IPS DF 6.9 (cell line): ENCODE results near the gene IER2.
"Not testable (repeated sequence)": the region's sequence is repeated elsewhere in the genome, so short reads cannot be mapped to it uniquely, and the experiment has no call there.

ENCODE experiments used
- DNase-seq: peaks from one replicate; pipeline ENCODE4 v3.0.0-alpha.2; 2013; ENCODE audit warnings: low read depth, low spot score
- H3K27ac ChIP-seq: one replicate; pipeline ENCODE4 v1.5.1; 2013; ENCODE audit warnings: low read length, control low read depth
- H3K27me3 ChIP-seq: 2 replicates; pipeline ENCODE4 v1.6.1; 2013; ENCODE audit warnings: mild to moderate bottlenecking, low read length; ENCODE audit not compliant: control insufficient read depth, insufficient read depth
- H3K36me3 ChIP-seq: 2 replicates; pipeline ENCODE4 v1.6.1; 2013; ENCODE audit warnings: low read length; ENCODE audit not compliant: control insufficient read depth, insufficient read depth
- H3K4me1 ChIP-seq: 2 replicates; pipeline ENCODE4 v1.6.1; 2013; ENCODE audit warnings: low read length; ENCODE audit not compliant: control insufficient read depth, insufficient read depth
- H3K4me3 ChIP-seq: 2 replicates; pipeline ENCODE4 v1.5.1; 2013; ENCODE audit warnings: mild to moderate bottlenecking, low read length
- H3K9me3 ChIP-seq: 2 replicates; pipeline ENCODE4 v1.6.1; 2013; ENCODE audit warnings: low read length, inconsistent platforms; ENCODE audit not compliant: control insufficient read depth, insufficient read depth
- WGBS: extraction: QIAGEN DNeasy Blood & Tissue Kit; methylation state at CpG from one replicate; pipeline ENCODE4 v1.1.7; 2013; ENCODE audit warnings: mixed read lengths, missing lambda C conversion rate; ENCODE audit not compliant: insufficient read length, insufficient coverage; 5-methylcytosine and 5-hydroxymethylcytosine counted together

Gene IER2

DNA sequence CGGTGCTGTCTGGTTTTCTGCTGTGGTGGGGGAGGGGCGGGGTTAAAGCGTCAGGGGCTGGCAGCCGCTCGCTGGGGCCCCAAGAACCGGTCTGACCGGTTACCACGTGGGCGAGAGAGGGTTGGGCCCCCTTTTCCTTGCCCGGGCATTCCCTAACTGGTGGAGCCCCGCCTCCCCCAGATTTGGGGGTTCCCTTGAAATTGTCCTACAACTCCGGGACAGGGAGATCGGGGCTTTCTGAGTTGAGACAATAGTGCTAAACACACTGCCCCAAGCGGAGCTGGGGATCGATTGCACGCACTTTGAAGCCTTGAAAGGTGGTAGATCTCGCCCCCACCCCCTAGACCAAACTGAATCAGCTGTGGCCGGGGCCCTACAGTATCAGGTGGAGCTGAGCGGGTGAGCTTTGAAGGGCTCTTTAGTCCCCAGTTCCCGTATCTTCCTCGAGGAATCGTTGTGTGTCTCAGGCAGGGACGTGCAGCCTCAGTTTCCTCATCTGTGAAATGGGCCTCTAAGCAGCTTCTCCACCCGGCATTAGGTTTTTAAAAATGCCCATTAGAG lies 4.8 kb downstream of the IER2 start:
- Histone ChIP-seq H3K36me3 (peaks cover 3% of the 10 kb centered on the region), H3K27me3 (no peaks in the 10 kb centered on the region), H3K9me3 (no peaks in the 10 kb centered on the region), H3K4me3 (peak overlapping the region; percentile 75; the same call in 1 of the 2 replicates), H3K27ac (no peak overlapping the region), H3K4me1 (peaks cover 2% of the 10 kb centered on the region)
- DNase-seq = no peak
- WGBS = no CpG with 5 or more reads among the region's 24 CpGs

DNA sequence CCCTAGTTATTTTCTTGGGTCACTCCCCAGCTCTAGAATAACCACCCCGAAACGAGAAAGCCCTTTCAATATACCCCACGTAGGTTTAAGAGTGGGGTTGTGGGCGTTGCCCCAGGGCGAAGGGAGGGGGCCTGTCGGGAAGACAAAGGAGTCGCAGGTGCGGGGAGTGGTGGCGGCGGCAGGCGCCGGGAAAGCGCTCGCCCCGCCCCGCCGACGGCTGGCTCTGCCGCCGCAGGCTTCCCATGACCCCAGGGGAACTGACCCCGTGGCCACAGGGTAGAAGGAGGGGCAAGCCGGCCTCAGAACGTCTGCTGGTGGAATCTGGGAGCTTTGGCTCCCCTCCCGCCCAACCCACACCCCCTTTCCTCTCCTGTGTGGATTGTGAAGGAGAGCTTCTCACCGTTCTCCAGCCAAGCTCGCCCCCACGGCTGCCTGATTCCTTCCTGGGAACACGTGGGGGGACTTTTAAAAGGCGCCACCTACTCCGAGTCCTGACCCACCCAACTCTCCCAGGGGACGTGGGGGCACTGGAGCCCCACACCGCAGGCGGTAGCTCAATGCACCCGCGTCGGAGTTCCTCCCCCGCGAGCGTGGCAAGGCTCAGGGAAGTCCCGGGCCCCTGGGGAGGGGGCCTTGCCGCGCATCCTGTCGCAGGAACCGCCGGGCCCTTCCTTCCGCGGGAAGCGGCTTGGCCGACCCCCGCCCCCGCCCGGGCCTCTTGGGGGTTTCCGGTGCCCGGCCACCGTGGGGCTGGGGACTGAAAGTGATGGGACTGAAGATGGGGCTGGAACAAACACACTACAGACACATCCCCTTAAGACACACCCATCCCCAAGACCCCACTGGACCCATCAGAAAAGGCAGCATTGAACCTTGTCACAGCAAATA lies 5.5 kb downstream of the IER2 start:
- Histone ChIP-seq H3K27me3 (no peaks in the 10 kb centered on the region), H3K4me1 (peaks cover 2% of the 10 kb centered on the region), H3K36me3 (peaks cover 3% of the 10 kb centered on the region), H3K27ac (no peak overlapping the region), H3K4me3 (peak overlapping the region; percentile 75; the same call in 1 of the 2 replicates), H3K9me3 (no peaks in the 10 kb centered on the region)
- DNase-seq = no peak
- no CpG with 5 or more reads among the region's 55 CpGs for WGBS

DNA sequence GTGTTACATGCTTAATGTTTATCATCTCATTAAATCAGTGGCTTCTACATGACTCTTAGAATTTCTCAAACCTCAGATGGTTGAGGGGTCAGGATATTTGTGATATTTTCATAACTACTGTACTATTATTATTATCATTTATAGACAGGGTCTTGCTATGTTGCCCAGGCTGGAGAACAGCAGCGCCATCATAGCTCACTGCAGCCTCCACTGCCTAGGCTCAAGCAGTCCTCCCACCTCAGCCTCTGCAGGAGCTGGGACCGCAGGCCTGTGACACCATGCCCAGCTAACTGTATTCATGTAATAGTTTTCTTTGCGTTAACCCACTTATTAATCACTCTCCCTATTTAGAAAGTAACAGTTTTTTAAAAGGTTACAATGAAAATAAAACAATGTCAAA lies 9.5 kb downstream of the IER2 start:
- Histone ChIP-seq H3K9me3 (no peaks in the 10 kb centered on the region), H3K36me3 (no peaks in the 10 kb centered on the region), H3K4me3 (no peak overlapping the region), H3K27ac (no peak overlapping the region), H3K27me3 (no peaks in the 10 kb centered on the region), H3K4me1 (peaks cover 5% of the 10 kb centered on the region)
- WGBS = no CpG with 5 or more reads among the region's 3 CpGs
- no peak for DNase-seq

DNA sequence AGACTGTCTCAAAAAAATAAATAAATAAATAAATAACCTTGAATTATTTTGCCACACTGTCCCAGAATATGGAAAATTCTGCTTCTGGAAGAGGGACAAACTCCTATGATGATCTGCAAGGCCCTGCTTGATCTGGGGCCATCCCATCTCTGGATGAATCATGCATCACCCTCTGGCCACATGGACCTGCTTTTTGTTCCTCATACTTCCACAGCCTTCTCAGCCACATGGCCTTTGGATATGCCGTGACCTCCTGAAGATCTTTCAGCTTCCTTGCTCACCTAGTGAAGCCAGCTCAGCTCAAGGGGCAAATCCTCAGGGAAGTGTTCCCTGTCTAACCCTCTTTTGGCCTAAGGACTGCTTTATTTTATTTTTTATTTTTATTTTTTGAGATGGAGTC lies 10.3 kb downstream of the IER2 start:
- Histone ChIP-seq H3K9me3 (no peaks in the 10 kb centered on the region), H3K27ac (no peak overlapping the region), H3K4me3 (no peak overlapping the region), H3K4me1 (peaks cover 8% of the 10 kb centered on the region), H3K27me3 (no peaks in the 10 kb centered on the region), H3K36me3 (no peaks in the 10 kb centered on the region)
- WGBS = no CpG with 5 or more reads among the region's 1 CpG
- no peak for DNase-seq

DNA sequence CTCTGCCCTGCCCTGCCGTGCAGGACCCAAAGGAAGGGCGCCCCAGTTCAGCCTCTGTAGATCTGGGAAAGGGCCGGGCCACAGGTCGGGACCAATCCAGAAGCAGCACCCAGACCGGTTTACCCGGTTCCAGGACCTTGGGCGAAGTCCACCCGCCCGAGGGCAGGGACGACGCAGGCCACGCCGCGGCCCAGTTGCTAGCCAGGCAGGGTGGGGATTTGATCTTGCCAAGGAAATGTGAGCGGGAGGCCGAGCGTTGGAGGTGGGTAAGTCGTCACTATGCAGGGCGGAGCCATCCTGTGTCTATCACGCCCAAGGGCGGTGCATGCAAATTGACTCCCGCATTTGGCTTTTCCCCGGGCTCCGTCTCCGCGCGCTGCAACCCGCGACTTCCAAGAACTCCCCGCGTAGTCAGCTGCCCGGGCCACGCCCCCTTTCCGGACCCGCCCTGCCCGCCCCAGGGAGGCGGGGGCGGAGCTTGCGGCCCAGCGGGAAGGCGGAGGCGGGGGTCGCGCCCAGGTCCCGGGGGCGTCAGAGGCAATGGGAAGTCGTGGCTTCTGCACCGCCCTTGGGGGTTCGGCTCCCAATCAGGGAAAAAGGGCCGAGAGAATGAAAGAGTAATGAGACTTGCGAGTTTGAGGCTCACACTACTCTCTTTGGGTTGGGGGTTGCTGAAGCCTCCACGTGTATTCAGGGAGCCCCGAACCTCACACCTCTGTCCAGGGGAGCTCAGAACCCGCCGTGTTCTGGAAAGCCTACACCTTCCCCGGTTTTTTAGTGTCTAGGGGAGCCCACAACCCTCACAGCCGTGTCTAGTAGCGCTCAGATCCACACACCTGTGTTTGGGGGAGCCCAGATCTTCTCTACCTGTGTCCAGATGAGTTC lies 12.8 kb downstream of the IER2 start:
- peak; percentile 99 for DNase-seq
- Histone ChIP-seq H3K36me3 (no peaks in the 10 kb centered on the region), H3K4me3 (peak overlapping the region; percentile 20; the same call in 1 of the 2 replicates), H3K27me3 (no peaks in the 10 kb centered on the region), H3K4me1 (peaks cover 6% of the 10 kb centered on the region), H3K9me3 (no peaks in the 10 kb centered on the region), H3K27ac (peak overlapping the region; percentile 86)
- WGBS = no CpG with 5 or more reads among the region's 58 CpGs

DNA sequence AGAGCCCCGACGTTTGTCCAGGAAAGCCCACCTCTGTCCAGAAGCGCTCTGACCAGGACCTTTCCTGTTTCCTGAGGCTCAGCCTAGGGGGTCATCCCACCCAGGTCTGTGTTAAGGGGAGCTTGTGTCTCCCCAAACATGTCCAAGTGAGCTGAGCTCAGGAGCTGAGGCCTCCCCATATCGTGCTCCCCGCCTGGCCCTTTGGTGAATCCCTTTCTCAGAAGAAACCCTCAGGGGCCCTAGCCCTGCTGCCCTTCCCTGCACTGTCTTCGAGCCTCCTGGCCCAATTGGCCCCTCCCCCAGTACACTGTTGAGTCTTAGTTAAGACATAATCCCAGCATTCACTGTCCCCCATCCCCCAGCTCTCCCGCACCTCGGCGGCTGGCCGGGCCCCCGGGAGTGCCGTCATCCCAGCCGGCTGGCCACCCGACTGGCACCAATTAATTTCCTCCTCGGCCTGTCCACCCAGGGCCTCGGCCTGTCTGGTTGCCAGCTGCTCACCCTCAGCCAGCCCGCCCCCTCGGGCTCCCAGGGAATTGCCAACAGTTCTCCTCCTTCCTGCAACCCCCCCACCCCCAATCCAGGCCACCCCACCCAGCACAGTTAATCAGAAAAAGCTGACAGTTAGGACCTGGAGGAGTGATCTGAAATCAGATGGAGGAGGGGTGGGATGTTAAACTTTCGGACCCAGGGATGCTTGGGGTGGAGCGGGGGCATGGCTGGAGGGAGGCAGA lies 13.6 kb downstream of the IER2 start:
- no peak for DNase-seq
- WGBS = no CpG with 5 or more reads among the region's 20 CpGs
- peaks cover 6% of the 10 kb centered on the region for H3K4me1 ChIP-seq
- no peaks in the 10 kb centered on the region for H3K27me3 ChIP-seq
- H3K9me3 ChIP-seq = no peaks in the 10 kb centered on the region
- peak overlapping the region; percentile 19; the same call in 1 of the 2 replicates for H3K4me3 ChIP-seq
- no peaks in the 10 kb centered on the region for H3K36me3 ChIP-seq
- H3K27ac ChIP-seq = peak overlapping the region; percentile 86

DNA sequence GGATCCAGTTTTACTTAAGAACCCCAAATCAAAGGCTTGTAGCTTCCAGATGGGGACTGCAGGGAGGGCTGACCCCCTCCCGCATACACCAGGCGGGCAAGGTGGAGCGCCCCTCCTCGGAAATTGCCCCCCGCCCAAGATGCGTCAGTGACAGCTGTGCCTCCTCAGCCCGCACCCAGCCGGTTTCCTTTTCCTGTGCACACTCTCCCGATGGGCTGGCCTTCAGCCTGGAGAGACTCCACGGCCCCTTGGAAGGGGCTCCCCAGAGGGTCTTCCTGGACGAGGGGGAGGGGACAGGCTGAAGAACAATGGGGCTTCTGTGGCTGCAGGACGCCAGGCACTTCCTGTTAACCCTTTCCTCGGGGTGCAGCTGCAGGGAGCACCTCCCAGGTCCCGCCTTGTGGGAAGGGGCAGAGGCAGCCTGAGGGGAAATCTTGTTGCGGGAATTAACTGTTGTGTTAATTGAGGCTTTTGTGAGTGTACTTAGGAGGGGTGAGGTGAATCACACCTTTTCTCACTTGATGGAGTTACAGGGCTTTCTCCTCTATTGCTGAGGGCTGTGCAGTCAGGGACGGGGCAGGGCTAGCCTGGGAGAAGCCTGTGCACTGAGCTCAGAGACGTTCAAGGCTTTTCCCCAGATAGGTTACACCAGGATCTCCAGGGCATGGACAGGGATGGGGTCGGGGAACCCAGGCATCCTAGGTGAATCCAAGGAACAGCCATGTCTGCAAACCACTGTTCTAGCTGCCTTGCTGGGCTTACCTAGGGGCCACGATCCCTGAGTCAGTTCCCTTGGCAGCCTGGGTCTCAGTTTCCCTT lies 14.3 kb downstream of the IER2 start:
- Histone ChIP-seq H3K4me1 (peaks cover 7% of the 10 kb centered on the region), H3K4me3 (peak overlapping the region; percentile 18; the same call in 1 of the 2 replicates), H3K36me3 (no peaks in the 10 kb centered on the region), H3K9me3 (no peaks in the 10 kb centered on the region), H3K27ac (peak overlapping the region; percentile 98), H3K27me3 (no peaks in the 10 kb centered on the region)
- WGBS = no CpG with 5 or more reads among the region's 19 CpGs
- DNase-seq = no peak

DNA sequence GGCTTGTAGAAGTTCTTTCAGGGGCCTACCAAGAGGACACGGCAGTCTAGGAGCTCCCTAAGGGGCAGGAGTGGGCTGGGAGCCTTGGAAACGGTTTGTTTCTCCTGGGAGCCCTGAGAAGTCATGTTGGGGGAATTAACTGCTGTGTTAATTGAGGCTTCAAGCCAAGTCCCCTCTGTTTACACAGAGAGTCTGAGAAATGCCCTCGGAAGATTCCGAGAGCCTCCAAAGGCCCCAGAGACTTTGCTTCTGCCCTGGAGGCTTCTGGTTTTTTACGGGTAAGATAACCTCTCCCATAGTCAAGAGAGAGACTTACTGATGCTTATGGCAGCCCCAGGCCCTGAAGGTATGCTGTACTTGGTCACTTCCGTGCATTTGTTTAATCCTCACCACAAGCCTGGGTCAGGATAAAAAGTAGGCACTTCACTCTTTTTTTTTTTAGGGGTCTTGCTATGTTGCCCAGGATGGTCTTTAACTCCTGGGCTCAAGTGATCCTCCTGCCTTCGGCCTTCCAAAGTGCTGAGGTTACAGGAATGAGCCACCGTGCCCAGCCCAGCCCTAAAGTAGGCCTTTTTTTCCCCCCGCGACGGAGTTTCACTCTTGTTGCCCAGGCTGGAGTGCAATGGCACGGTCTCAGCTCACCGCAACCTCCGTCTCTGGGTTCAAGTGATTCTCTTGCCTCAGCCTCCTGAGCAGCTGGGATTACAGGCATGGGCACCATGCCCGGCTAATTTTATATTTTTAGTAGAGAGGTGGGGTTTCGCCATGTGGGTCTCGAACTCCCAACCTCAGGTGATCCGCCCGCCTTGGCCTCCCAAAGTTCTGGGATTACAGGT lies 15.2 kb downstream of the IER2 start:
- Histone ChIP-seq H3K27me3 (no peaks in the 10 kb centered on the region), H3K27ac (peak overlapping the region; percentile 98), H3K4me1 (peaks cover 7% of the 10 kb centered on the region), H3K36me3 (no peaks in the 10 kb centered on the region), H3K9me3 (no peaks in the 10 kb centered on the region), H3K4me3 (no peak overlapping the region)
- DNase-seq = no peak
- WGBS = no CpG with 5 or more reads among the region's 19 CpGs

GRCh38 chr19:13166151-13166550 lies 15.9 kb downstream of the IER2 start:
- H3K27me3 ChIP-seq, DNase-seq, H3K27ac ChIP-seq, H3K36me3 ChIP-seq, H3K4me1 ChIP-seq, H3K9me3 ChIP-seq, H3K4me3 ChIP-seq: not testable (repeated sequence)
- no CpG with 5 or more reads among the region's 3 CpGs for WGBS
